Non-pigmented ciliary epithelial cell (primary cell): ENCODE data around the gene ERICH4.
"Not testable (repeated sequence)": the region's sequence is repeated elsewhere in the genome, so short reads cannot be mapped to it uniquely, and the experiment has no call there.

Source experiments
- DNase-seq: peaks from one replicate; pipeline ENCODE4 v3.0.0-alpha.2; 2010; ENCODE audit warnings: low read depth

The ERICH4 gene

DNA sequence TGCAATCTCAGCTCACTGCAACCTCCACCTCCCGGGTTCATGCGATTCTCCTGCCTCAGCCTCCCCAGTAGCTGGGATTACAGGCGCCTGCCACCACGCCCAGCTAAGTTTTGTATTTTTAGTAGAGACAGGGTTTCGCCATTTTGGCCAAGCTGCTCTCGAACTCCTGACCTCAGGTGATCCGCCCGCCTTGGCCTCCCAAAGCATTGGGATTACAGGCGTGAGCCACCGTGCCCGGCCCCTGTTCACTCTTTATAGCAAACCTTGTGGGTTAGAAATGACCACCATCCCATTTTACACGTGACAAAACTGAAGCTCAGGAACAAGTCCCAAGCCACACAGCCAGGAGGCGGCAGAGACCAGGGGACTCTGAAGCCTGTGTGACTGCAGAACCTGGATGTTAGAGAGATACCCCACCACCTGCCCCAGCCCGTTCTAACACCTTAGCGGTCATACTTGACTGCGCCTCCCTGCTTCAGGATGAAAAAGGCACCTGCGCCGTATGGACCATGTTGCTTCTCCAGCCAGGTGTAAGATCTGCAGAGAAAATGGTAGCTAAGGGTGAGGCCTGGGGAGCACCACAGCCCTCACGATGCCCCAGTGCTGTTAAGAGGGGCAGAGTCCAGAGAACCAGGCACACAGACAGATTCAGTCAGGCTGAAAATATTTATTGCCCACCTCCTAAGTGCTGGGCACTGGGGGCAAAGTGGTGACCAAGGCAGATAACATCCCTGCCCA lies 6.9 kb upstream of the ERICH4 start:
- DNase-seq: no peak

DNA sequence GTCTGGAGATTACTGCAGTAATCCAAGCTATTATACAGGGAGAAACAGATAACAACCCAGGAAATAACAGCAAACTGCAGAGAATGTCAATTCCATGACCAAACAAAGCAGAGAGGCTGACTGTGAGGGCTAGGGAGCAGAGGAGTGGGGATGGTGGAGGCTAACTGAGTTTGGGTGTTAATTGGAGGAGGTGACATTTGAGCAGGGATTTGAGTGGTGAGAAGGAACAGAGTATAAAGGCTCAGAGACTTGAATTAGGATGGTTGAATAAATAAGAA lies 6.3 kb upstream of the ERICH4 start:
- no peak for DNase-seq

DNA sequence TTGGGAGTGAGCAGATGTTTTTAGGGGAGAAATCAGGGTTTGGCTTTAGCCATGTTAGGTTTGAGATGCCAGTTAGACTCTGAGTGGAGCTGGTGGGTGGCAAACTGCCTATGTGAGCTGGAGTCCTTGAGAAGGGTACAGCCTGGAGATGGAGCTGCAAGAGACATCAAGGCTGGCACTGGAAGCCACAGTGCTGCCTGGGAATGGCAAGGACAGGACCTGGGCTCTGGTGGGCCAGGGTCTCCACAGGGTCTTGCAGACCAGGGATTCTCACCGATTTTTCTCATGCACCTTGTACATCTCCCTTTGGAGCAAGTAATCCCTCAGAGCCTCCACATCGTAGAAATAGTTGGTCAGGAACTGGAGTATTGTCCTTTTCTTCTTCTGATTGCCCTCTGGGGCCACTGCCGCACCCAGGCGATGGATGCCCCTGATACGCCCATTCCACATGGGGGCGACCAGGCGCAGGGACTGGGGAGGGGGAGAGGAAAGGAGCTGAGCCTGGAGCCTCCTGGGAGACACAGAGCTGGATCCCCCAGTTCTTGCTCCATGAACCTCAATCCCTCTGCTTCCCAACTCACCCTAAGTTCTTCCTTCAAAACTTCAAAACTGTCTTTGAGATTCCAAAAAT lies 4.9 kb upstream of the ERICH4 start:
- DNase-seq: no peak

DNA sequence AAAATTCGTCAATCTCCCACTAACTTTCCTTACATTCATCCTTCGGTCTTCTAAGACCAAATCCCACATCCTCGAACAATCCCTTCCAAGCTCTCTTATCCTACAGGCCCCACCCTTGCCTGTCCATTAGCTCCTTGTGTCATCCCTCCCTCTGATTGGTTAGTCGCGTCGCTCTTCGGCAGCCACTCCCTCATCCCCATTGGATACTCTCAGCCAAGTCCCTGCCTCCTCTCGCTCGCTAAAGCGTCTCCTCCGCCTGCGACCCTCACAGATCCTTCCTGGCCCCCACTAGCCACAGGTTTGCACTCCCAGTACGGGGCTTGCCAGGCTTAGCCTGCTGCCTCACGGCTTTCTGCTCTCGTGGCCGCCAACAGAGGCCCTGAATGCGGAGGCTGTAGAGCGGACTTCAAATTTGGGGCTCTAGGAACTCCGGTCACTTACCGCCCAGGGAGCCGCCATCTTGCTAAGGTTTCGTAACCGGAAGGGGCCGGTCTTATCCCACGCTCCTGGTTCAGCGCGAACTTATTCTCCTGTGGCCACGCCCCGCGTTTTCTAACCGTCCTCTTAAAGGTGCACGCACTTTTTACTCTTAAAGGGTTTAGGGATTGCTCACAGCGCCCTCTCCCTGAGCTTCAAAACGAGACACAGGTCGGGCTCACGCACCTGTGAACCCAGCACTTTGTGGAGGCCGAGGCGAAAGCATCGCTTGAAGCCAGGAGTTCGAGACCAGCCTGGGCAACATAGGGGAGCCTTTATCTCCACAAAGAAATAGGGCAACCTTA lies 3.3 kb upstream of the ERICH4 start, which contains the start of gene DMAC2:
DMAC2 (minus strand) TSS at position 472 of the 782 bp plus-strand sequence; CDS start at position 459, 13 bp downstream.
- peak; percentile 95 for DNase-seq

DNA sequence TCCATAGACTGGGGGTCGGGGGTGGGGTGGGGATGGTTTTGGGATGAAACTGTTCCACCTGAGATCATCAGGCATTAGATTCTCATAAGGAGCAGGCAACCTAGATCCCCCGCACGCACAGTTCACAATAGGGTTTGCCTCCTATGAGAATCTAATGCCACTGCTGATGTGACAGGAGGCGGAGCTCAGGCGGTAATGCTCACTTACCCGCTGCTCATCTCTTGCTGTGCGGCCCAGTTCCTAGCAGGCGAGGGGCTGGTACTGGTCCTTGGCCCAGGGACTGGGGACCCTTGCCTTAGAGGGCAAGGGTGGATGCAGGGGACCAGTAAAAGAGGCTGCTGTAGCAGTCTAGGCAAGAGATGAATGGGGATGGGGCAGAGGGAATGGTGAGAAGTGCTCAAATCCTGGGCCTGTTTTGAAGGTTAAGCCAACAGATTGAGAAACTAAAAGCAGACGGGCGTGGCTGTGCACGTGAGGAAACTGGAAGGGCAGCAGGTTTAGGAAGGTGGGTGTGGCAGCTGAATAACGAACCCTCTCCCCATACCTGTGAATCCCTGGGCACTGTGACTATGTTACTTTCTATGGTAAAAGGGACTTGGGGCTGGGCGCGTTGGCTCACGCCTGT lies 1.5 kb upstream of the ERICH4 start:
- no peak for DNase-seq

DNA sequence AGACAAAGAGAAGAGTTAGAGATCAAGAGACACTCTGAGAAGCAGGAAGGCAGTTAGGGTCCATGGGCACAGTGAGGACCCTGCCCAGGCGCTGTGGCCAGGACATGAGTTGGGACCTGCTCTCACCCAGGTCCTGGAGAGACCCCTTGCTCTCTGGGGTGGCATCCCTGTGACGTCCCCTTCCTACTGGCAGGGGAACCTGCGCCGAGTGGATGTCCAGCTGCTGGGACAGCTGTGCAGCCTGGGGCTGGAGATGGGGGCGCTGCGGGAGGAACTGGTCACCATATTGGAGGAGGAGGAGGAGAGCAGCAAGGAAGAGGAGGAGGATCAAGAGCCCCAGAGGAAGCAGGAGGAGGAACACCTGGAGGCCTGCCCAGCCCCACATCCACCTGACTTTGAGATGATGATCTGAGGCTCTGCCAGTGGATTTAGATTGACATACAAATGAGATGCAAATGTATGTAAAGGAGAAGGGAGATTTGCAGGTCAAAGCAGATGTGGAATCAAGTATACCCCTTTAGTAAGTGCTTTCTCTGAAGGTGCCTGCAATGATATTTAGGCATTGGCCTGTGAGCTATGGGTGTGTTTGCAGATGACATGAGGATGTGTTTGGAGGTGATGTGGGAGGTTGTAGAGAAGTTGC lies 978 bp downstream of the ERICH4 start:
- DNase-seq: no peak

DNA sequence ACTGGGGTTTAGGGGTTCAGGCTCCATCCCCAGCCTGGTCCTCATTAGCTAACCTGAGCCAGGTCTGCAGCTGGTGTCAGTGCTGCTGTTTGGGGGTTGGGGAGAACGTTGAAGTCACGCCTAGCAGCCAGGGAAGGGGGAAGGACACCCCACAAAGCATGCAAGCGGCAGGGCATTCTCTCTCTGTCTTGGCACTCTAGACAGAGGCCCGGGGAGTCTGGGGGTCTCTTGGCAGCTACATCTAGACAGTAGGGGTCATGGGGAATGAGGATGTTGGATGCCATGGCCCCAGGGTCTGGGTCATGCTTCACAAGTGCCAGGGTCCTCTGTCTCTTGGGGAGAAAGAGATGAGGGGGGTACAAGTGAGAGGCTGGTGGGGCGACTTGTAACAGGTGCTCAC lies 2.6 kb downstream of the ERICH4 start:
- DNase-seq: no peak

DNA sequence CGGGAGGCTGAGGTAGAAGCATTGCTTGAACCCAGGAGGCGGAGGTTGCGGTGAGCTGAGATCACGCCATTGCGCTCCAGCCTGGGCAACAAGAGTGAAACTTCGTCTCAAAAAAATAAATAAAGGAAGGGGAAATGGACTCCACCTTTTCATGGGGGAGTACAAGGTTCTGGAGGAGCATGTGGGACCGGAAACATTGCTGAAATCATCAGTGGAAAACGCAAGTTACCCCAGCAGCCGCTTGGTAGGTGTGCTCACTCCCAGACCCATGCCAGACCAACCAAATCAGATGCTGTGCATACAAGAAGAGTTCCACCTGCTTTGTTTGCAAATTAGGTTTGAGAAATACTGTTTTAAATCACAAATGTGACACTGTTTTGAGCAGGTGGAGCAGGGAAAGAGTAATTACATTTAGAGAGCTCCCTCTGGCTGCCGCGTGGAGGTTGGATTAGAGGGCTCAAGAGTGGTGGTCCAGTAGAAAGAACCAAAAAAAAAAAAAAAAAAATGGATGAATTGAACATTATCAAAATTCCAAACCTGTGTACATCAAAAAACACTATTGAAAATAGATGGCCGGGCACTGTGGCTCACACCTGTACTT lies 4.9 kb downstream of the ERICH4 start:
- DNase-seq: no peak

DNA sequence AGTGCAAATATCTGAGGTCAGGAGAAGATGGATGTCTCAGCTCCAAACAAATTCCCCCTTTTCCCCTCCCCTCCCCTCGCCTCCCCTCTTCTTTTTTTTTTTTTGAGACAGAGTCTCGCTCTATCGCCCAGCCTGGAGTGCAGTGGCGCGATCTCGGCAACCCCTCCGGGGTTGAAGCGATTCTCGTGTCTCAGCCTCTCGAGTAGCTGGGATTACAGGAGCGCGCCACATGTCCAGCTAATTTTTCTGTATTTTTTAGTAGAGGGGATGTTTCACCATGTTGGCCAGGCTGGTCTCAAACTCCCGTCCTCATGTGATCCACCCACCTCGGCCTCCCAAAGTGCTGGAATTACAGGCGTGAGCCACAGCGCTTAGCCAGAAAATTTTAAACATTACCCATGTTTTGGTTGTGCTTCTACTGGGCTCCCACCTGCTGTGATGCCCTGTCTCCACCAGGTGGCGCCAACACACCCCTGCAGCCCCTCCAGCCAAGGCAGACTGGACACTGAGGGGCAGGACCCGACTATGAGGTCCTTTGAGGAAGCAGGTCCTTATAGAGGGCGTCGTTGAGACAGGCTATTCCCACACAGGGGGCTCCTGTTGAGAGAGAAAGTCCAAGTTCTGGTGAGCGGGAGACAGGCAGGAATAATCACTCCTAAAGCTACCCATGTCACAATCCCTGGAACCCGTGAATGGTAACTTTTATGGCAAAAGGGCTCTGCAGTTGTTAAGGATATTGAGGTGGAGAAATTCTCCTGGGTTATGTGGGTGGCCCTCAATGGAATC lies 6.3 kb downstream of the ERICH4 start:
- DNase-seq: no peak

DNA sequence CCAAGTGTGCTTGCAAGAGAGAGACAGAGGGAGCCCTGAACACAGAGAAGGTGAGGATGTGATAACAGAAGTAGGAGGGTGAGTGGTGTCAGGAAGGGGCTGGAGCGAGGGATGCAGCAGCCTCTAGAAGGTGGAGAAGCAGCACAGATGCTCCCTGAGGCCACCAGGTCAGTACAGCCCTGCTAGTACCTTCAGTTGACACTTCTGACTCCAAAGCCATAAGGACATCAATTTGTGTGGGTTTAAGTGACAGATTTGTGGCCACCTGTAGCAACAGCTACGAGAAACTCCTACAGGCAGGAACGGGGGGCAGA lies 6.9 kb downstream of the ERICH4 start:
- no peak for DNase-seq

DNA sequence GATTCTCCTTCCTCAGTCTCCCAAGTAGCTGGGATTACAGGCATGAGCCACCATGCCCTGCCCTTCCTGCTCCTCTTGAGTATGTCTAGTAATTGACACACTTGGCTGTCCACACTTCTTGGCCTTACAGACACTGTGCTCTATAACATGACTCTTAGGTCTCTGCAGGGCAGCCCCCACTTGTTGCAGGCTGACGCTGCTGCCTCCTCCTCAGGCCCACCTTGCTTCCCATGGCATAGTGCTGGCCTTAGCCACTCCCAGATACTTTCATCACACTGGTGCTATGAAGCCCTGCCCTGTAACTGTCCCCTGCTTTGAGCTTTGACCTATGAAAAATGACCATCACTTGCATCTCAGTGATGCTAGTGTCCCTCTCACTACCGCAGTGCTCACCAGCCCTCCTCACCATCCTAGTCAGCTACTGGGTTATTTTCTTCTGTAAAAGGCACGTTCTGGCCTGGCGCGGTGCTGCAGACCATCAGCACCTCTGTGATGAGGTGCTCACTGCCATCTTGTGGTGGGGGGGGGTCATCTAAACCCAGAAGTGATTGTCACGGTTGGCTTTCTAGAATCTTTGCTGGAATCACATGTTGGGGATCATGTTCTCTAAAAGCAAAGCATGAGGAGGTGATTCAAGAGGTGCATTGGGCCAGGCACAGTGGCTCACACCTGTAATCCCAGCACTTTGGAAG lies 9.8 kb downstream of the ERICH4 start:
- DNase-seq: no peak

DNA sequence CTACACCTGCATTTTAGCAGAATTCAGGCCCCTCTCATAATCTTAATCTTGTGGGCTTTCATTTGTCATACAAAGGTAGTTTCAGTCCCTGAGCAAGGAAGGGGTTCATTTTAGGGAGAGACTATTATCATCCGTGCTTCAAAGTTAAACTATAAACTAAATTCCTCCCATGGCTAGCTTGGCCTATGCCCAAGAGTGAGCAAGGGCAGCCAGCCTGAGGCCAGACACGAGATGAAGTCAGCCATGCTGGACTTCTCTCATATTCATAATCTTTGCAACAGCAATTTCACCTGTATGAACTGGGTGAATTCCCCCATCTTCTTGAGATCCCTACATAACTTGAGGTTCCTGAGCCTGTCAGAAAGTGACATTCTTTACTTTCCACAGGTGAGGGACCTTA lies 13.0 kb downstream of the ERICH4 start:
- no peak for DNase-seq

DNA sequence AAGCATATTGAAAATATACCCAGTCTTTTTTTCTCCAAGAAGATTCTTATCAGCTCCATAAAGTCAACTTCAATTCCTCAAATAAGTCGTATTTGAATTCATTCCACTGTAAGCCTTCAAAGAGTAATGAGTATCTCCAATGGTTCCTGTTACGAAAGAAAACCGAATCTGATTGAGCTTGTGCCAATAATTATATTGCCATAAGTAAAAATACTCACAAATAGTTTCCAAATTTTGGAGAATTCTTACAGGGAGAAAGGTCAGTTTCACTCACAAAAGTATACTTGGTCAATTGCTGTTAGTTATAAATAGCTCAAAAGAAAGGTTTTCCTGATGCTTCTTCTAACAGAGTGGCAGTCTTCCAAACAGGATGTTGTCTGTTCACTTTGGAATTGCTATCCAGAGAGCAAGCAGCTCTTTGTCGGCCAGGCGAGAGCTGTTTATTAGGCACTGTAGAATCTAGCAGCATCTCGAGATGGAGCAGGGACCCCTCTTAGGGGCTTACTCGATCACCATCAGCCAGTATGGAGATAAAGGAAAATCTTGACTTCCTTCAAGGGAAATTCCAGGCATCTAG lies 13.5 kb downstream of the ERICH4 start:
- no peak for DNase-seq

DNA sequence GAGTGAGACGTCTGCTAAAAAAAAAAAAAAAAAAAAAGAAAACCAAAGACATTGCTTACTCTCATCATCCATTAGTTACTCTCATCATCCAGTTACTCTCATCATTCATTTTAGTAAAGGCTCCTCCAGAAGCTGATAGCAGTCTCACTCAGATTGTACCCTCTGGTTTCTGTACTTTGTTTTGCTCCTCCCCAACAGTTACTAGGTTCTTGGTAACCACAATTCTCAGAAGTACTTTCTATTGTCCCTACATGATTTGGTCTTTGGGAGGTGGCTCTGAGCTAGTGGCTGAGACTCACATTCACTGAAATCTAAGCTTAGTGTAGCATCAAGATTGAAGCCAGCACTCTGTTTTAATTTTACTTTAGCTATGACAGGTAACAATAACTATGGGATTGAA lies 14.3 kb downstream of the ERICH4 start:
- DNase-seq: no peak

DNA sequence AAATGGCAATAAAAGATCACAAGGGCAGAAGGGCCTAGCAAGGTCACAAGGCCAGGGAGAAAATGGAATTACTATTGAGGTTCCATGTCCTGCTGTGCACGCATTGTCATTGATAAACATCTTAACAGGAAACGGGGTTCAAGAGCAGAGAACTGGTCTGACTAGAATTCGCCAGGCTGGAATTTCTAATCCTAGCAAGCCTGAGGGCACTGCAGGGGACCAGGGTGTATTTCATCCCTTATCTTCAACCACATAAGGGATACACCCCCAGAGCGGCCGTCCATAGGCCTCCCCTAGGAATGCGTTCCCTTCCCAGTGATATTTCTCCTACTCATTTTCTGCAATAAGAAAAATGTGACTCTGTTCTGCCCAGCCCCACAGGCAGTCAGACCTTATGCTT lies 19.5 kb downstream of the ERICH4 start:
- DNase-seq: no peak

DNA sequence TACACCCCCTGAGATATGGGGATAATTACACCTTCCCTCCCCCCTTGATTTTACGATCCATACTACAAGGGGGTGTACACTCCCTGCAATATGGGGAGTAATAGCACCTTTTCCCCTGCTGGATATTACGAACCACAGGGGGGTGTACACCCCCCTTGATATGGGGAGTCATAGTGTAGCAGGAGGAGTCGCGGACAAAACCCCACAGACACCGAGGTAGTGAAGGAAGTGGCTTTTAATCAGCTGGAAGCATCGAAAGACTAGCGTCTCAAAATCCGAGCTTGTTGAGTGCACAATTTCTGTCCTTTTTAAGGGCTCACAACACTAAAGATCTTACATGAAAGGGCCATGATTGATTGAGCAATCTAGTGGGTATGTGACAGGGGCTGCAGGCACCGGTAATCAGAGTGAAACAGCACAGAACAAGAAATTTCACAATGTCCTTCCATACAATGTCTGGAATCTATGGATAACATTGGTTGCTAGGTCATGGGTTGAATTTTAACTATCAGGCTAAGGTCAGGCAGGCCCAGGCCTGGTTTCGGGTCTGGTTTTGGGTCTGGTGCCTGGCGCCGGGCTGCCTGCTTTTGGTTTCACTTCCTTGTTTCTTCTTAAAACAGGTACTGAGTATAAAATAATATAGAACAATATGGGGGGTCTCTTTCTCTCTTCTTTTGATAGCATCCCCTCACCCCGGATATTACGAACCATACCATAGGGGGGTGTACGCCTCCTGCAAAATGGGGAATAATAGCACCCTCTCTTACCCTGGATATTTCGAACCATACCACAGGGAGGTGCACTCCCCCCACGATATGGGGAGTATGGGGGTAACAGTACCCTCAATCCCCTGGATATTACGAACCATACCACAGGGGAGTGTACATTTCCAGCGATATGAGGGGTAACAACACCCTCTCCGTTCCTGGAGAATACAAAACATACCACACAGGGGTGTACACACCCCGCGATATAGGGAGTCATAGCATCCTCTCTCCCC lies 20.6 kb downstream of the ERICH4 start:
- DNase-seq: not testable (repeated sequence)

DNA sequence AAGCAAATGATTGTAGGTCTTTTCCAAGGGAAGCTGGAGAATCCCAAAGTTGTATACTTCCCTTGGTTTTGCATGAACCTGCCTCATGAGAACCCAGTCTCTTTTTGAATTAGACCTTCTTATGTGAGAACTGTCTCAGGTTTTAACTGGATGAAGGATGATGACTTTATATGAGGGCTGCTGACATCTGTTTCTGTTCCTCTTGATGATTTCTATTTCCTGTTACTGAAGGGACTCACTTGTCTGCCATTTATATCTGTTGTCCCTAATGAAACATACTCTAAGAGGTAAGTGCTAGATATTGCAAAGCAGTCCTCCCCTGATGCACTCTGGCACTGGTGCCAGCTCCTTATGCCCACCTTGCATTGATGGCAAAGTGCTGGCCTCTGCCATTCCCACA lies 33.6 kb downstream of the ERICH4 start:
- no peak for DNase-seq

DNA sequence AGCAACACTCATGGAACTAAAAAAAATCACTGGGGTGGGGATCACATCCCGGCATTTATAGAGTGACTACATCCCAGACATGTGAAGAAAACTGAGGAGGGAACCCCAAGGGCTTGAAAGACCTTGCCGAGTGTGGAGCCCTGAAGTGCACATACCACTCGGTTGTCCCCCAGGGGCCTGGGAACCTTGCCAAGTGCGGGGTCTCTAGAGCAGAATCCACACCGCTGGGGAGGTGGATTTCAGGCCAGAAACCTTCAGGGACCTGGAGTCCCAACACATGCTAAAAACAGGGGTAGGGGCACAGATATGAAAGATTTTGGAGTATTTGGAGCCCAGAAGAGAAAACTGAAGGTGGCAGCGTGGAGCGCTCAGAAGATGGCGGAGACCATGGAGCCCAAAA lies 35.2 kb downstream of the ERICH4 start:
- DNase-seq: no peak
